Stimulated activated CD4-positive, alpha-beta T cell treated with anti-CD3 and anti-CD28 coated beads, Interleukin-12 subunit alpha, Interleukin-12 subunit beta, amount 100 ng/mL, for 4 hours (primary cell): ENCODE data around the gene ZNF100.
"Not testable (repeated sequence)": the region's sequence is repeated elsewhere in the genome, so short reads cannot be mapped to it uniquely, and the experiment has no call there.

Experiments used
- DNase-seq: peaks from one replicate; pipeline ENCODE4 v3.0.0-alpha.2; 2020

The ZNF100 gene

DNA sequence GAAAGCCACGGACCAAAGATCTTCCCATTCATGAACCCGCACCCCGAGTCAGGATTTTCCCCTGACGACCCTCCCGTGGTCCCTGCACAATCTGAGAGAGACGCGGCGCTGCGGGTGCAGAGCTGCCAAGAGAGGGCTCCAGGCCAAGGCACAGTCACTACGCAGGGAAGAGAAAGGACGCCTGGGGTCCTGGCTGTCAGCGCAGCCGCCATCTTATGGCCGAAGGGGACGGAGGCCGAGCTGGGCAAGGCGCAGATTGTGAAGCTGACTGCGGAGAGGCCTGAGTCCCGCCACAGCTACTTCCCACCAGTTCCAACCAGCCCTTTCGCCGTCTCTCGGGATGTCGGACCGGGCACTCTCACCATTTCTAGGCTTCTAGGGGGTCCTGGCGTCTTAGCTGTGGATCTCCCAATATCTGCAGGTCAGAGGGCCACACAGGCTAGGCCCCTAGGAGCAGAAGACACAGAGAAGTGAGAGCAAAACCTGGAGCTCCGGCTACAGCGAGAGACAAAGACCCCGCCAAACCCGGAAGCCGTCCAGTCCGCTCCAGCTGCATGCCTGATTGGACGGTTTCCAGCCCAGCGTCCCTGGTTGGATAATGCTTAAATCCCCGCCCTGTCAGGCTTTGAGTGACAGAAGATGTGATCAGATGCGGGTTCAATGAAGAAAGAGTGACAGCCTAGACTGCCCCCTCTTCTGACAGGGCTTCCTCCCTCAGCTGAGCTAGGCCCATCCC lies at the start of gene ZNF100:
Gene ZNF100, minus strand, starts transcription at position 515 of the 736 bp plus-strand sequence. Its CDS starts 150 bp downstream, at position 365.
- peak; percentile 81 for DNase-seq

DNA sequence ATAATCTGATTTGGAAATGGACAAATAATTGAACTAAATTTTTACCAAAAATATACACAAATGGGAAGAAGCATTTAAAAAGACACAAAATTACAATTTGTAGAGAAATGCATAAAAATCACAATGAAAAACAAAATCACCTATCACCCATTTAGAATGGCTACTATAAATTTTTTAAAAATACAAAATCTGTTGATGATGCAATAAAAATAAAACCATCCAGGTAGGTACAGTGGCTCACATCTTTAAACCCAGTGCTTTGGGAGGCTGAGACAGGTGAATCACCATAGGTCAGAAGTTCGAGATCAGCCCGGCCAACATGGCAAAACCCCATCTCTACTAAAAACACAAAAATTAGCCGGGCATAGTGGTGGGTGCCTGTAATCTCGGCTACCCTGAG lies 45.1 kb upstream of the ZNF100 start:
- DNase-seq: no peak

DNA sequence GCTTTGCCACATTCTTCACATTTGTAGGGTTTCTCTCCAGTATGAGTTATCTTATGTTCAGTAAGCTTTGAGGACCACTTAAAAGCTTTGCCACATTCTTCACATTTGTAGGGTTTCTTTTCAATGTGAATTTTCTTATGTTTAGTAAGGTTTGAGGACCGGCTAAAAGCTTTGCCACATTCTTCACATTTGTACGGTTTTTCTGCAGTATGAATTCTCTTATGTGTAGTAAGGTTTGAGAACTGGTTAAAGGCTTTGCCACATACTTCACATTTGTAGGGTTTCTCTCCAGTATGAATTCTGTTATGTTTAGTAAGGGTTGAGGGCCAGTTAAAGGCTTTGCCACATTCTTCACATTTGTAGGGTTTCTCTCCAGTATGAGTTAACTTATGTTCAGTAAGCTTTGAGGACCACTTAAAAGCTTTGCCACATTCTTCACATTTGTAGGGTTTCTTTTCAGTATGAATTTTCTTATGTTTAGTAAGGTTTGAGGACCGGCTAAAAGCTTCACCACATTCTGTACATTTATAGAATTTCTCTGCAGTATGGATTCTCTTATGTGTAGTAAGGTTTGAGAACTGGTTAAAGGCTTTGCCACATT lies 41.1 kb upstream of the ZNF100 start:
- not testable (repeated sequence) for DNase-seq

DNA sequence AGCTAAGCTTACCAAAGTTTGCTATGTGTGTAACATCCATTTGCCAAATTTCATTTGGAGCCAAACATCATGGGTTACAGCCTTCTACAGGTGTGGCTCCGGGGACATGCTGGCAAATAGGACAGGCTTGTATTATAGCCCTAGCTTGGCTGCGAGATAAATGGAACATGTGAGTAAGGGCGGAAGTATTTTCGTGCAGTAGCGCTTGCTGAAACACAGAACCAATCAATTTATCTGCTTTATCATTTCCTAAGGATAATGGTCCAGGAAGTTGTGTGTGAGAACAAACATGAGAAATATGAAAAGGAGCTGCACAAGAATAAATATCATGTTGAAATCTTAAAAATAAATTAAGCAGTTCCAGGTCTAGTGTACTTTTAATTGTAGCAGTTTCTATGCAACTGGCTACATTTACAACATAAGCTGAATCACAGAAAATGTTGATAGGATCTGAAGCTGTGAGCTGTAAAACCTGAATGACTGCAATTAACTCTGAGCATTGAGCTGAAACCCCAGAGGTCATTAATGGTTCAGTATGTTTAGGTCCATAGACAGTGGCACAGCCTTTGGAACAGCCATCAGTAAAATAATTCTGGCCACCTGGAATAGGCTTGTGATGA lies 22.2 kb upstream of the ZNF100 start:
- DNase-seq: no peak

DNA sequence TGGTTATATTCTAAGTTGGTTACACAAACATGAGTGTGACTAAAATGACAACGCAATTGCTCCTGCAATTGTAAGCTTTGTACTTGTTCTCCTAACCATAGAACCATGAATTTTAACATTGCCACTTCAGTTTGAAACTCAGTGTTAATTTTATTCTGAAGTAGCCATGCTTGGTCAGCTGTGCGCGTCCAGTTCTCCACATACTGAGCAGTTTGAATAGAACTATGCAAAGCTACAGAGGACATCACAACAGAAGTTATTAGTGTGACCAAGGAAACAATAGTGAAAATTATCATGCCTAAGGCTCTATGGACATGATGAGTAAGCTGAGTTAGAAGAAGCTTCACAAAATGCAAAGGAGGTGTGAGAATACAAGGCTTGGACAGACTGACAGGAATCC lies 19.6 kb upstream of the ZNF100 start:
- DNase-seq: no peak

DNA sequence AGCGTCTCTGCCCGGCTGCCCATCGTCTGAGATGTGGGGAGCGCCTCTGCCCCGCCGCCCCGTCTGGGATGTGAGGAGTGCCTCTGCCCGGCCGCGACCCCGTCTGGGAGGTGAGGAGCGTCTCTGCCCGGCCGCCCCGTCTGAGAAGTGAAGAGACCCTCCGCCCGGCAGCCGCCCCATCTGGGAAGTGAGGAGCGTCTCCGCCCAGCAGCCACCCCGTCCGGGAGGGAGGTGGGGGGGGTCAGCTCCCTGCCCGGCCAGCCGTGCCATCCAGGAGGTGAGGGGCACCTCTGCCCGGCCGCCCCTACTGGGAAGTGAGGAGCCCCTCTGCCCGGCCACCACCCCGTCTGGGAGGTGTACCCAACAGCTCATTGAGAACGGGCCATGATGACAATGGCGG lies 8.4 kb upstream of the ZNF100 start:
- not testable (repeated sequence) for DNase-seq

DNA sequence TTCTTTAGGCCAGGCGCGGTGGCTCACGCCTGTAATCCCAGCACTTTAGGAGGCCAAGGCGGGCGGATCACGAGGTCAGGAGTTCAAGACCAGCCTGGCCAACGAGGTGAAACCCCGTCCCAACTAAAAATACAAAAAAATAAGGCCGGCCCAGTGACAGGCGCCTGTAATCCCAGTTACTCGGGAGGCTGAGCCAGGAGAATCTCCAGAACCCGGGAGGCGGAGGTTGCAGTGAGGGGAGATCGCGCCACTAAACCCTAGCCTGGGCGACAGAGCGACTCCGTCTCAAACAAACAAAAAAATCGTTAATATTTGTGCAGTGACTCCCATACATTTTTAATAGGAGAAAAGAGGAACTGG lies 694 bp downstream of the ZNF100 start:
- DNase-seq: not testable (repeated sequence)

DNA sequence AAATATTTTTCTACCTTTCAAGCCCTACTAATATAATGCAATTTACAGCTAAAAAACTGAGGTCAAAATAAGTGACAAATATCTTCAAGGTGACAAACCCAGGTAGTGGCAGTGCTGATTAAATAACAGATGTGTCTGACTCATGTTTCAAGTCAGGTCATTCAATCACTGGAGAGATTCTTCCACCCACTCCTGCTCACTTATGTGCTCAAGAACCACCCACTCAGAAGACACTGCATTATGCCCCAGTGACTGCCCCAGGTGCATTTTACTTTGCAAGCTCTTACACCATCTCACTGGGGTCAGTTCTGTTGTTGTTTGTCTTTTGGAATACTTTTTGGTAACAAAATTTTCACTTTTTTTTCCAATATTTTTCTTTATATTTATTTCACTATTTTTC lies 2.2 kb downstream of the ZNF100 start:
- DNase-seq: no peak

DNA sequence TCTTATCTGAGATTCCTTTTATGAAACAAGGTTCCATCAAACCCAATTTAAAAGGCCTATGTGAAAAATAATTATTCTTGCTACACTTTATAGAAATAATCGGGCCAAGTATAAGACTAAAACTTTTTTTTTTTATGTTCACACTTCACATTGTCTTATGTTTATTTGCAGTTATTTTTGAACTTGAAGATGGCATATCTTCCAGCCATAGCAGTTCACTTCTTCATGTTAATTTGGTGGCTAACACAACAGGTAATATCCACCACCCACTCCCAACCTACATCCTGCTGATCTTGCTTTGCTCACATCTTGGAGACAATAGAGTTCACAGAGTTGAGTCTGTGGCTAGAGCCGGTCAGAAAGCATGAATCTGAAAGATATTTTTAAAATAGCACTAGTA lies 5.8 kb downstream of the ZNF100 start:
- DNase-seq: not testable (repeated sequence)

DNA sequence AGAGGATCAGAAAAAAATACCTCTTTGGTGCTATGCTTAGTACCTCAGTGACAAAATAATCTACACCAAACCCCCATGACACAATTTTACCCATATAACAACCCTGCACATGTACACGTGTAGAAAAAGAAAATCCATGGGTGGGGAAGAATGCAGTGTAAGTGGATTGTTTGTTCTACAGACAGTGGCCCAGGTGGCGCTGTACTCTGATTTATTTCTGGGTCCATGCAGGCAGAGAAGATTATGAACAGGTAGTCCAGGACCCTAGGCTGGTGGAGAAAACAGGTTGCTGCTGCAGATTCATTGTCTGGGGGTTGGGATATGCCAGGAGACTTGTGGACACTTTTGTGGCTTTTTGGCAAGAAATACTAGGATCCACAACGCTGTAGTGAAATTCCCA lies 9.1 kb downstream of the ZNF100 start:
- DNase-seq: no peak

DNA sequence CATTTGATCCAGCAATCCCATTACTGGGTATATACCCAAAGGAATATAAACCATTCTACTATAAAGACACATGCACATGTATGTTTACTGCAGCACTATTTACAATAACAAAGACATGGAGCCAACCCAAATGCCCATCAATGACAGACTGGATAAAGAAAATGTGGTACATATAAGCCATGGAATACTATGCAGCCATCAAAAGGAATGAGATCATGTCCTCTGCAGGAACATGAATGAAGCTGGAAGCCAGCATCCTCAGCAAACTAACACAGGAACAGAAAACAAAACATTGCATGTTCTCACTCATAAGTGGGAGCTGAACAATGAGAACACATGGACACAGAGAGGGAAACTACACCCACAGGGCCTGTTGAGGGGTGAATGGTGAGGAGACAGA lies 11.8 kb downstream of the ZNF100 start:
- not testable (repeated sequence) for DNase-seq

DNA sequence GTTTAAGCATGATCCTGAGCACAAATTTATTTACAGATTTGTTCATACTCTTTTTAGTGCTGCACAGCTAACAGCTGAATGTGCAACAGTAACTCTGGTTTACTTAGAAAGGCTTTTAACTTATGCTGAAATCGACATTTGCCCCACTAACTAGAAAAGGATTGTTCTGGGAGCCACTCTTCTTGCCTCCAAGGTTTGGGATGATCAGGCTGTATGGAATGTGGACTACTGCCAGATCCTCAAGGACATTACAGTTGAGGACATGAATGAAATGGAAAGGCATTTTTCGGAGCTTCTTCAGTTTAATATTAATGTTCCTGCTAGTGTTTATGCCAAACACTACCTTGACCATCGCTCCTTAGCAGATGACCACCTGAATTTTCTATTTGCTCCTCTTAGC lies 16.0 kb downstream of the ZNF100 start:
- DNase-seq: no peak

DNA sequence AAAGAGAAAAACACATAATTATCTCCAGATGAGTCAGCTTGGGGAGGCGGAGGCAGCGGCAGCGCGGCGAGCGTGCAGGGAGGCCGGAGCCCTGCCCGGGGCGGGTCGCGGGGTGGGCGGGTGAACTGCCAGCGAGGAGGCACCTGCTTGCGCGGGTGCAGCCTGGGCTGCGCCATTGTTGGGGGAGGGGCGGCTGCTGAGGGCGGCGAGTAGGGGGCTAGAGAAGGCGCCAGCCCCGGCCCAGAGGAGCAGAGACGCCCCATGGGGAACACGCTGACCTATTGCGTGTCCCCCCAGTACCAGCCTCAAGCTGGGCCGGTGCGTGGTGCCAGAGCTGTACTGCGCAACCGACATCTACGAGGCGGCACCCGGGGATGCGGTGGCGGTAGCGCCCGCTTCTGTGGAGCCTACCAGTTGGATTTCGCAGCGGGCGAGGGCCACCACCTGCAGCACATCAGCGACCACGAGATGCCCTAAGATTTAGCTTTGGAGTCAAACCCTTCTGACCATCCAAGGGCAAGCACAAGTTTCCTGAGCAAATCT lies 16.7 kb downstream of the ZNF100 start:
- DNase-seq: no peak

DNA sequence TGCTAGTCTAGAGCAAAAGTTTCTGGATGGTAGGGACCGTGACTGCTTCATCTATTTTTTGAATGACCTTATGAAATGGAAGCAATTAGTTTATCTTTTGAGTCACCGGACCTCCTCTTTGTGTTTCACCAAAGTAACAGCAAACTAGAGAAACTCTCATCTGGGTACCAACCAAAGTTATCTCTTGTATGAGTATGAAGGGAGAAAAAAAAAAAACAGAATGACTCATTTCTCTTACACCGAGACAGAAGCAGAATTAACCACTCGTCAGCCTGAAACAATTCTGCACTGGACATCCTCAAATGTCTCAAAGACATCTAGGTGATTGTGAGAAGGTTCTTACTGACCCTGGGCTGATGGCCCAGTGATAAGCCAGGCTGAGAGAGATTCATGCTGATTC lies 18.3 kb downstream of the ZNF100 start:
- DNase-seq: no peak

DNA sequence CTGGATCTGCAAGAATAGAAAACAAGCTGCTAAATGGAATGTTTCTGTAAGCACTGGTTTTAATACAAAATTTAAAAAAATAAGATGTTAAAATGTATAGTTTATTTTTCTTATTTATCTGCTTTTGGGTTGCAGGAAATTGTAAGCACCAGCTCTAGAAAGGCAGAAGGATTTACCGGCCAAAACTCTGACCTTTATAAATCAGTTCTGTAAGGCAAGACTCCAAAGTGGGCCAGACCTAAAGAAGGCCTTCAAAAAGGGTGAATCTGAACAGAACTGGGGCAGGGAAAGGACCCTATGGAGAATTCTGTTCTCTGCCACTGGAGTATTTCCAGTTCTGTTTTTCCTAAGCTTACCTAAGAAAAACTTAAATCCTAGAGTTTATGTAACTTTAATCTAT lies 19.3 kb downstream of the ZNF100 start:
- no peak for DNase-seq

DNA sequence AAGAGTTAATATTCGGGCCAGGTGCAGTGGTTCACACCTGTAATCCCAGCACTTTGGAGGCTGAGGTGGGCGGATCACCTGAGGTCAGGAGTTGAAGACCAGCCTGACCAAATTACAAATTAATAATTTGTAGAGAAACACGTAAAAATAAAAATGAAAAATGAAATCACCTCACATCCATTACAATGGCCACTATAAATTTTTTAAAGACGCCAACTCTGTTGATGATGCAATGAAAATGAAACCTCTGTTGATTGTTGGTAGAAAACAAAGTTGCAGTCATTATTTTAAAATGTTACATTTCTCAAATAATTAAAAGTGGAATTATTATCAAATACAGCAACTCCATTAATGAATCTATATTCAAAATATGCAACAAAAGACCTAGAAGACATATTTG lies 26.8 kb downstream of the ZNF100 start:
- no peak for DNase-seq

DNA sequence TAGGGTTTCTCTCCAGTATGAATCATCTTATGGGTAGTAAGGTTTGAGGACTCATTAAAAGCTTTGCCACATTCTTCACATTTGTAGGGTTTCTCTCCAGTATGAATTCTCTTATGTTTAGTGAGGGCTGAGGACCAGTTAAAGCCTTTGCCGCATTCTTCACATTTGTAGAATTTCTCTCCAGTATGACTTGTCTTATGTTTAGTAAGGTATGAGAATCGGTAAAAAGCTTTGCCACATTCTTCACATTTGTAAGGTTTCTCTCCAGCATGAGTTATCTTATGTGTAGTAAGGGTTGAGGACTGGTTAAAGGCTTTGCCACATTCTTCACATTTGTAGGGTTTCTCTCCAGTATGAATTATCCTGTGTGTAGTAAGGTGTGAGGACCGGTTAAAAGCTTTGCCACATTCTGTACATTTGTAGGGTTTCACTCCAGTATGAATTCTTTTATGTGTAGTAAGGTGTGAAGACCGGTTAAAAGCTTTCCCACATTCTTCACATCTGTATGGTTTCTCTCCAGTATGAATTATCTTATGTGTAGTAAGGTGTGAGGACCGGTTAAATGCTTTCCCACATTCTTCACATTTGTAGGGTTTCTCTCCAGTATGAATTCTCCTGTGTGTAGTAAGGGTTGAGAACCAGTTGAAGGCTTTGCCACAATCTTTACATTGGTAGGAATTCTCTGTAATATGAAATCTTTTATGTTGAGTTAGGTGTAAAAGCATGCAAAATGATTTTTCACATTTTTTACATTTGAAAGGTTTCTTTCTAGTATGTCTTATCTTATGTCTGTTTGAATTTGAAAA lies 40.2 kb downstream of the ZNF100 start:
- DNase-seq: not testable (repeated sequence)

DNA sequence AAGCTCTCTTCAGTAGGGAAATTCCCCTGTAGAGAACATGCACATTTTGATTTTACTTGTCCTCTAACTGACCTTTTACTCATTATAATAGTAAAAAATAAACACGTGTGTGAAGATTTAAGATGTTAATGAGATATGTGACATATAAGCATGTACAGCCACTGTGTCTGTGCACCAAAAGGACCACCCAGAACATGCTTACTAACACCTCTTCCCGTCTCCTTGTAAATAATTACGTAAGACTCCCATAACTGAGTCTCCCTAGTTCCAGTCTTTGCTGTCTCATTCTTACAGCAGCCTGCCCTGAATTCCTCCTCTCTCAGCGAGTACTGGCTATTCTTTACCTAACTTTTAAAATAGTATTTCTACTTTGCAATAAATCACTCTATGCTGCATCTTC lies 53.6 kb downstream of the ZNF100 start:
- DNase-seq: no peak

DNA sequence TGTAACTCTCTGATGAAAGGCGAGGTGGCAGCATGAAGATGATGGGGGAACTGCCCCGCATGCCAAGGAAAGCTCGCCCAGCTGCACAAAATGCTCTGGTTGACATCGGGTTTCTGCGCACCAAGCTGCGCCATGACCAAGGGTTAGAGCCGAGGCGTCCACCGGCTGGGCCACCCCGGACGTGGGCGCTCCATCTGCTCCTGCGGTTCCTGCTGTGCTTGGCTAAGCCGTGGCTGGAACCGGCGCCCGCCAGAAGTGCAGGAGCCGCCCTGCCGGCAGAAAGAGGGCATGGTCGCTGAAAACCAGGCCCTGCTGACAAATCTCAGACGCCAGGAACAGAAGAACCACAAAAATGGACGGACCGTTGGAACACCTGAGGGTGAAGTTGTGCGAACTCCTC lies 57.9 kb downstream of the ZNF100 start:
- no peak for DNase-seq

DNA sequence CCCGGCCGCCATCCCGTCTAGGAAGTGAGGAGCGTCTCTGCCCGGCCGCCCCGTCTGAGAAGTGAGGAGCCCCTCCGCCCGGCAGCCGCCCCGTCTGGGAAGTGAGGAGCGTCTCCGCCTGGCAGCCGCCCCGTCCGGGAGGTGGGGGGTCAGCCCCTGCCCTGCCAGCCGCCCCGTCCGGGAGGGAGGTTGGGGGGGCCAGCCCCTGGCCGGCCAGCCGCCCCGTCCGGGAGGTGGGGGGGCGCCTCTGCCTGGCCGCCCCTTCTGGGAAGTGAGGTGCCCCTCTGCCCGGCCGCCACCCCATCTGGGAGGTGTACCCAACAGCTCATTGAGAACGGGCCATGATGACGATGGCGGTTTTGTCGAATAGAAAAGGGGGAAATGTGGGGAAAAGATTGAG lies 59.5 kb downstream of the ZNF100 start:
- not testable (repeated sequence) for DNase-seq

DNA sequence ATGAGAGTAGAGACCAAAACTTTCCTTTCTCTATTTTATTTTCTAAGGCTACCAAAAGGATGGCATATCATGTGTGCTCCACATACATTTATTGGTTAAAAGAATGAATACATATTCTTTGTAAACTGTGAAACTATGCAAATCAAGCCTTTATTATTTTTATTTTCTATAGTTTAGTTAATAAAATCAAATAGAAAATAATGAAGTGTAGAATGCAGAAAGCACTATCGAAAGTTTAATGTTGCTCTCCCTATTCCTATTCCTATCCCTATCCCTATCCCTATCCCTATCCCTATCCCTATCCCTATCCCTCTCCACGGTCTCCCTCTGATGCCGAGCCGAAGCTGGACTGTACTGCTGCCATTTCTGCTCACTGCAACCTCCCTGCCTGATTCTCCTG lies 60.3 kb downstream of the ZNF100 start:
- no peak for DNase-seq

DNA sequence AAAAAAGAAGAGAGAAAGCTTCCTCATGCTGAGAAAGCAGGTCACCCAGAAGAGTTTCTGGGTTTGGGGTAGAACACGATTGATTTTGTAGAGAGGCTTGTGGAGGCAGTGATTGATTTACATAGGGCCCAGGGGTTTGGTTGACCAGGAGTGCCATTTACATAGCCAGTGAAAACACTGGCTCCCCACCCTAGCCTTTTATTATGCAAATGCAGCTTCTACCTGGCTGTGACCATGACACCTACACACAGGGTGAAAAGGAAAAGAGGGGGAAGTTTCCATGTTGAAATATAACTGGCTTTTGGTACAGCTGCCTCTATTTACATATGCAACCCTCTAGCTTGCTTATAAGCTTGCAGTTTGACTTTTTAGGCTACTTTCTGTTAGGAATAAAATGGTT lies 62.0 kb downstream of the ZNF100 start:
- no peak for DNase-seq

DNA sequence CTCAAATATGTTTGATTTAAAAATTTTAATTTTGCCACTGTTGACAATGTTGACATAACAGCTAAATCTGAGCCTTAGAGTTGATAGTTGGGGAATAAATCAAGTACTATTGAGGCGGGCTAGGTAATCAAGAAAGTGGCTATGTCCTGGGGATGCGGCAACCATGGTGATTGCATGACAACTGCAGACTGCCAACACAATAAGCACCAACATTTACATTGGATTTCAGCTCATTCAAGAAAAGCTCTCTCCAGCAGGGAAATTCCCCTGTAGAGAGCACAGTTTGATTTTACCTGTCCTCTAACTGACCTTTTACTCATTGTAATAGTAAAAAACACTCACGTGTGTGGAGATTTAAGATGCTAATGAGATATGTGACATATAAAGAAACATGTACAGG lies 63.1 kb downstream of the ZNF100 start:
- no peak for DNase-seq
